Erythroblast (primary cell): ENCODE data around the gene EPHA4.

Experiments
- GATA1 ChIP-seq: IDR thresholded peaks from 2 replicates; pipeline ENCODE4 v1.6.1; 2011; ENCODE audit warnings: low read depth, mild to moderate bottlenecking, control low read depth, low read length, moderate library complexity
- POLR2A ChIP-seq: IDR thresholded peaks from 2 replicates; pipeline ENCODE4 v1.6.1; 2011; ENCODE audit warnings: mild to moderate bottlenecking, low read length

DNA sequence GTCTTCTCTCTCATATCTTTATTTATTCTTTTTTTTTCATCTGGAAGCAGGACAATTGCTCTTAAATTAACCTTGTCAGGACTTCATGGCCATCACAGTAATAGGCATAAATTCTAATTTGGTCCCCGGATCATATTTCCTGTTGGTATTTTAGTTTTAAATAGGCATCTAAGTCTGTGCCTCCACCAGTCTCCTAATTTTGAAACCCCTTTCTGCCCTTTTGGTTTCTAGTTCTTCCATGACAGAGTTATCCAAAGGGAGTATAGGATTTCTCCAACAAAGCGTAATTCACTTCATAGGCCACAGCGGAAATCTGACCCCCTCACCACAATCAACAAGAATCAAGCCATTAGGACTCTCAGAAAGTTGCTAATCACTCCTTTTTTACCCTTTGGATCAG is 3.8 kb downstream of the EPHA4 start:
- no peak for TF ChIP-seq POLR2A
- TF ChIP-seq GATA1, result no peak
